HepG2 (cell line): ENCODE measurements around the gene PSPH. TPM values are rescaled to one million over a fixed set of nuclear protein-coding genes. Genes with fewer than 3 reads are reported as not detected.
A peak's percentile ranks its signal among the peaks of the same experiment; 100 is the strongest.

Experiments used
- ATF7 ChIP-seq, 2 experiments: fragments of 450-650 bp in 1 of 2; sonication (generic) in 1 of 2; formaldehyde crosslinking in 1 of 2; IDR thresholded peaks; 2 replicates each; pipeline versions ENCODE4 v1.4.0 to v1.6.1; 2016 to 2020; ENCODE audit warnings: antibody characterized with exemption in 1 of 2, mild to moderate bottlenecking in 1 of 2, missing genetic modification reagents in 1 of 2
- IRF9 ChIP-seq: sonication (generic); formaldehyde crosslinking; IDR thresholded peaks from 2 replicates; pipeline ENCODE4 v1.8.0; 2022; ENCODE audit warnings: missing genetic modification reagents, mild to moderate bottlenecking, borderline replicate concordance
- NCOR1 ChIP-seq: fragments of 200-600 bp; sonication (generic); IDR thresholded peaks from 2 replicates; pipeline ENCODE4 v1.7.0; 2017; ENCODE audit warnings: antibody characterized with exemption, low read length, borderline replicate concordance
- PRDM10 ChIP-seq: sonication (generic); formaldehyde crosslinking; IDR thresholded peaks from 2 replicates; pipeline ENCODE4 v1.4.0; 2020; ENCODE audit warnings: low read depth, missing genetic modification reagents
- SNAPC2 ChIP-seq: sonication (generic); formaldehyde crosslinking; IDR thresholded peaks from 2 replicates; pipeline ENCODE4 v1.8.1; 2022; ENCODE audit warnings: mild to moderate bottlenecking, missing genetic modification reagents
- SOX5 ChIP-seq: IDR thresholded peaks from 2 replicates; pipeline ENCODE4 v1.6.1; 2016; ENCODE audit warnings: borderline replicate concordance
- UBTF ChIP-seq: sonication (generic); formaldehyde crosslinking; IDR thresholded peaks from 2 replicates; pipeline ENCODE4 v1.4.0; 2020; ENCODE audit warnings: mild to moderate bottlenecking, missing genetic modification reagents
- YY1 ChIP-seq: IDR thresholded peaks from 2 replicates; pipeline ENCODE4 v1.6.1; 2011; ENCODE audit warnings: low read length, low read depth, moderate library complexity, mild to moderate bottlenecking; ENCODE audit not compliant: insufficient read depth, insufficient replicate concordance
- ZC3H4 ChIP-seq: sonication (generic); formaldehyde crosslinking; IDR thresholded peaks from 2 replicates; pipeline ENCODE4 v1.4.0; 2020; ENCODE audit warnings: missing genetic modification reagents, borderline replicate concordance
- ZNF136 ChIP-seq: sonication (generic); formaldehyde crosslinking; IDR thresholded peaks from 2 replicates; pipeline ENCODE4 v1.8.1; 2022; ENCODE audit warnings: low read depth, mild to moderate bottlenecking, moderate library complexity, missing genetic modification reagents
- ZNF33A ChIP-seq: sonication (generic); formaldehyde crosslinking; IDR thresholded peaks from 2 replicates; pipeline ENCODE4 v1.5.1; 2020; ENCODE audit warnings: missing genetic modification reagents, mild to moderate bottlenecking, moderate library complexity, borderline replicate concordance
- ZNF614 ChIP-seq: IDR thresholded peaks from 2 replicates; pipeline ENCODE4 v1.6.1; 2018; ENCODE audit warnings: missing biosample characterization, missing genetic modification reagents, inconsistent platforms, borderline replicate concordance
- ZNF616 ChIP-seq: sonication (generic); formaldehyde crosslinking; IDR thresholded peaks from 2 replicates; pipeline ENCODE4 v1.5.0; 2020; ENCODE audit warnings: low read depth, mild to moderate bottlenecking, missing genetic modification reagents
- ZNF639 ChIP-seq: conservative IDR thresholded peaks from 2 replicates; pipeline ENCODE4 v1.6.1; 2018; ENCODE audit warnings: missing genetic modification reagents
- ZNF674 ChIP-seq: sonication (generic); formaldehyde crosslinking; IDR thresholded peaks from 2 replicates; pipeline ENCODE4 v1.5.0; 2020; ENCODE audit warnings: low read depth, mild to moderate bottlenecking, missing genetic modification reagents
- ZNF678 ChIP-seq: sonication (generic); formaldehyde crosslinking; IDR thresholded peaks from 2 replicates; pipeline ENCODE4 v1.4.0; 2020; ENCODE audit warnings: mild to moderate bottlenecking, missing genetic modification reagents
- ZNF766 ChIP-seq: sonication (generic); formaldehyde crosslinking; IDR thresholded peaks from 2 replicates; pipeline ENCODE4 v1.5.0; 2020; ENCODE audit warnings: missing genetic modification reagents, borderline replicate concordance
- ZNF775 ChIP-seq: sonication (generic); formaldehyde crosslinking; IDR thresholded peaks from 2 replicates; pipeline ENCODE4 v1.4.0; 2020; ENCODE audit warnings: missing genetic modification reagents, mild to moderate bottlenecking, moderate library complexity, borderline replicate concordance
- ZSCAN29 ChIP-seq: sonication (generic); formaldehyde crosslinking; conservative IDR thresholded peaks from 2 replicates; pipeline ENCODE4 v1.4.0; 2020; ENCODE audit warnings: mild to moderate bottlenecking, missing genetic modification reagents
- polyA plus RNA-seq, 8 experiments: library from polyadenylated mRNA; depleted of rRNA in 3 of 8; stranded (reverse) in 7 of 8; unstranded in 1 of 8; fragments of >200 nt; fragmentation: Illumina TruSeq in 4 of 8; extraction: Trizol in 4 of 8; gene quantifications; 2 replicates each; pipeline versions ENCODE4 v1.2.1 to v1.2.3, GENCODE V29; 2011 to 2016; ENCODE audit warnings: low read depth in 4 of 8, missing spikeins in 1 of 8, mixed read lengths in 1 of 8; ENCODE audit not compliant: insufficient read depth in 1 of 8
- total RNA-seq, 5 experiments: library from RNA; depleted of rRNA; stranded (reverse); fragments of >200 nt; fragmentation: Illumina TruSeq; extraction: Trizol; gene quantifications; 2 replicates each; pipeline ENCODE4 v1.2.3, GENCODE V29; 2016; ENCODE audit warnings: low read depth in 1 of 5

The PSPH gene
- total and polyA plus RNA-seq, 2 of the 13 experiments (the other 11 are each of a cell fraction or from before 2014, with no cell fraction given) = 85.5 to 124 TPM

- TF ChIP-seq ZC3H4 (CRISPR knock-in tag) = no peak
- TF ChIP-seq ZNF616 (CRISPR knock-in tag) = 0 out of 2 replicates have a peak, but pooled peaks have one; percentile 29
- no peak for TF ChIP-seq ZNF766 (CRISPR knock-in tag)
- TF ChIP-seq ZNF775 (CRISPR knock-in tag) = no peak; the same call in 1 of the 2 replicates
- no peak for TF ChIP-seq ATF7 (IDR thresholded peaks at IDR 0.05)
- TF ChIP-seq ATF7 (CRISPR knock-in tag; IDR thresholded peaks at IDR 0.05) = no peak
- TF ChIP-seq ZNF639 (CRISPR knock-in tag) = peak; percentile 97
- TF ChIP-seq ZNF614 (CRISPR knock-in tag) = peak; percentile 82; the same call in 1 of the 2 replicates
- TF ChIP-seq SOX5 (CRISPR knock-in tag) = peak; percentile 73
- TF ChIP-seq ZNF674 (CRISPR knock-in tag) = 0 out of 2 replicates have a peak, but pooled peaks have one; percentile 78
- TF ChIP-seq ZNF33A (CRISPR knock-in tag) = no peak
- peak; percentile 62; the same call in 1 of the 2 replicates for TF ChIP-seq IRF9 (CRISPR knock-in tag)
- TF ChIP-seq YY1 = peak; percentile 89
- 0 out of 2 replicates have a peak, but pooled peaks have one; percentile 56 for TF ChIP-seq ZSCAN29 (CRISPR knock-in tag)
- TF ChIP-seq NCOR1 = 0 out of 2 replicates have a peak, but pooled peaks have one; percentile 7
- no peak; the same call in 1 of the 2 replicates for TF ChIP-seq ZNF678
- no peak; the same call in 1 of the 2 replicates for TF ChIP-seq ZNF136 (CRISPR knock-in tag)
- TF ChIP-seq SNAPC2 (CRISPR knock-in tag) = peak; percentile 19
- TF ChIP-seq PRDM10 (CRISPR knock-in tag) = no peak
- TF ChIP-seq UBTF (CRISPR knock-in tag) = peak; percentile 91
Measured at GRCh38 chr7:56051339-56052191, at the start of gene PSPH, which contains the start of gene CCT6A (continued).
